22Rv1 (cell line): ENCODE results near the gene PLPPR5.

ENCODE experiments used
- H3K27ac ChIP-seq: fragments of 450-650 bp; 2 replicates; pipeline ENCODE4 v1.5.1; 2017
- ZFX ChIP-seq: fragments of 450-650 bp; IDR thresholded peaks from 2 replicates; pipeline ENCODE4 v1.6.1; 2017; ENCODE audit warnings: antibody characterized with exemption, borderline replicate concordance
- TF ChIP-seq, protein P1 (sequence below): fragments of 450-650 bp; IDR thresholded peaks from 2 replicates; pipeline ENCODE4 v1.5.1; 2017; ENCODE audit warnings: mild to moderate bottlenecking

Gene PLPPR5

DNA sequence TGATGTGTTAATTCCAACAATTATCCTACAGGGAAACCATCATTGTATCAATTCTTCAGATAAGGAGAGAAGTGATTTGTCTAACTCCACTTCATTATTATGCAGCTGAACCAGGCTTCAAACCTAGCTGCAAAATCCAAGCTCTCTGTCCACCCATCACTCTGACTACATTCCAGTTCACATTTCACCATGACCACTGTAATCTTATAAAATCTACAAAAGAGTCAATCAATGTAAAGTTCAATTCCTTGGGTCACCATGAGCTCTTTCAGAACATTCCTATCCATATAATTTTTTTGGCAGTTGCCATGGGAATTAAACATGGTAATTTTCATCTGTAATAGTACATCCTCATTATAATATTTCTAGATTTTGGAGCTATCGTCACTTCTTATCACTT, 100.9 kb downstream of the PLPPR5 start:
- no peak overlapping the region for H3K27ac ChIP-seq
- TF ChIP-seq, protein P1, sequence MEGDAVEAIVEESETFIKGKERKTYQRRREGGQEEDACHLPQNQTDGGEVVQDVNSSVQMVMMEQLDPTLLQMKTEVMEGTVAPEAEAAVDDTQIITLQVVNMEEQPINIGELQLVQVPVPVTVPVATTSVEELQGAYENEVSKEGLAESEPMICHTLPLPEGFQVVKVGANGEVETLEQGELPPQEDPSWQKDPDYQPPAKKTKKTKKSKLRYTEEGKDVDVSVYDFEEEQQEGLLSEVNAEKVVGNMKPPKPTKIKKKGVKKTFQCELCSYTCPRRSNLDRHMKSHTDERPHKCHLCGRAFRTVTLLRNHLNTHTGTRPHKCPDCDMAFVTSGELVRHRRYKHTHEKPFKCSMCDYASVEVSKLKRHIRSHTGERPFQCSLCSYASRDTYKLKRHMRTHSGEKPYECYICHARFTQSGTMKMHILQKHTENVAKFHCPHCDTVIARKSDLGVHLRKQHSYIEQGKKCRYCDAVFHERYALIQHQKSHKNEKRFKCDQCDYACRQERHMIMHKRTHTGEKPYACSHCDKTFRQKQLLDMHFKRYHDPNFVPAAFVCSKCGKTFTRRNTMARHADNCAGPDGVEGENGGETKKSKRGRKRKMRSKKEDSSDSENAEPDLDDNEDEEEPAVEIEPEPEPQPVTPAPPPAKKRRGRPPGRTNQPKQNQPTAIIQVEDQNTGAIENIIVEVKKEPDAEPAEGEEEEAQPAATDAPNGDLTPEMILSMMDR: no peak
- no peak for TF ChIP-seq ZFX

DNA sequence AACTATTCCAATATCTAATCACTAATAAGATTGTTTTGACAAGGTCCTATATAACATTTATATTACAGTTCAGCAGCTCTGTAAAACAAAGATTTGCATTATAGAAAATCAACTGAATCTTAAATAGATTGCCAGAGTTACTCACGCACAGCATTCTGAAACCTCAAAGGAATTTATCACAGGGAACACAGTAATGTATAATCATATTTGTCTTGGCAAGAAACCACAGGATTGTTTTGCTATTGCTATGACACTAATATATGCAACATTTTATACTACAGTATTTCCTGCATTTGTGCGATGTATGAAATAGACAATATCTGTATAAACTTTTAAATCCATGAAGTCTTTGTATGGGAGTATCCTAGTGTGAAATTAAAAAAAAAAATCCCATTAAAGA, 101.4 kb downstream of the PLPPR5 start:
- no peak overlapping the region for H3K27ac ChIP-seq
- TF ChIP-seq, protein P1: no peak
- TF ChIP-seq ZFX: no peak

DNA sequence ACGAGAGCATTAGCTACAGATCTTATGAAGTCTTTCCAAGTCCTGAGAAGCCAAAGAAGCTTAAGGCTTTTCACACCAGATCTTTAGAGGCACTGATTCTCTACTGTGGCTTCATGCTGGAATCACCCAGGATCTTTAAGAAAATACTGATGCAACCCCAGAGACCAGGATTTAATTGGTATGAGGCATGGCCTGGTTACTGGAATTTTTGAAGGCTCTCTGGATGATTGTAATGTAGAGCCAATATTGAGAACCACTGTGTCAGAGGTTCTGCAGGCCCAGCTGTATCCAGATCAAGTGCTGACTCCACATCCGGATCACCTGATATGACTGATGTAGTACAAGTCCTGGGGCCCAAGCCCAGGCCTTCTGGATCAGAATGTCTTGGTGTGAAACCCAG, 105.7 kb downstream of the PLPPR5 start:
- TF ChIP-seq, protein P1: no peak
- no peak for TF ChIP-seq ZFX
- no peak overlapping the region for H3K27ac ChIP-seq

DNA sequence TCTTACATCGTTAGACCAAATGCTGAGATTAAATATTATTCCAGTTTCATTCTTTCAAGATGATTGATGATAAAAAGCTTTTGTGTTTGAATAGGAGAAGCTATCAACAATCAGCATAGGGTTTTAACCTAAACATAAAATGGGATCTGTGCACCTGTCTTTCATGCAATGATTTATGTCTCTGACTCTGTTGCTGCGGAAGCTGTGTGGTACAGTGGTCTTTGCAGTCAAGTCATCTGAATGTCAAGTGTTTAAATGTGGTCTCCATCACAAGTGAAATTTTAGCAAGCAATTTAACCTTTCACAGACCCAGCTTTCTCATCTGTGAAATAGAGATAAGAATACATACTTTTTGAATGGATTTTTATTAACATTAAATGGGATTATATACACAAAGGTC, 107.2 kb downstream of the PLPPR5 start:
- TF ChIP-seq, protein P1: no peak
- TF ChIP-seq ZFX: no peak
- H3K27ac ChIP-seq: no peak overlapping the region

DNA sequence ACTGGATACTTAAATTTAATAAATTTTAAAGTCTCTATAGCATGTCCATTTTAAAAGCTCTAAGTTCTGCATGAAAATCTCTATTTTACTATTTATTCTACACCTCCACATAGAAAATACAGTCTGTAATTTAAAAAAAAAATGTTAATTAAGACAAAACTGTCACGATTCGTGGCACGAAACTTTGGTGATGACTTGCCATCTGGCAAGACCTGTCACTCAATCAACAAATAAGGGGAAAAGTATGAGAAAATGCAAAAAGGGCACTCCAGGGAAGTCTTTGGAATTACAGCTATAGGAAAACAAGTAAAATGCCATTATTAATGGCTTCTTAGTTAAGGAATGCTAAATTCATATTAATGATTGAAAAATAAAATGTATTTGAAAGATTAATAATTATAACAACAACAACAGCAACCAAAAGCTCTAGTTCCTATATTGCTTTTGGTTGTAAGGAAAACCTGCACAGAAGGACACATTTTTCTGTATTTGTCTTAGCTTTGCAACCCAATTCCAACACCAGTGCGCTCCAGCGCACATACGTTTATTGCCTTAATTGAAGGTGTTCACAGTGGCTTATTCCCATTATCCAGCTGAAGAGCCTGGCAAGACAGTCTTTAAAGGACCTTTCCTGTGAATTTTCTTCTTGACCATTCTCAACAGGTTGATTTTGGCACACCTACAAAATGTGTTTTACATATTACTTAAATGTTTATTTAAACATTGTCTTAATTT, 107.8 kb downstream of the PLPPR5 start:
- TF ChIP-seq, protein P1: no peak
- TF ChIP-seq ZFX: no peak
- H3K27ac ChIP-seq: no peak overlapping the region

DNA sequence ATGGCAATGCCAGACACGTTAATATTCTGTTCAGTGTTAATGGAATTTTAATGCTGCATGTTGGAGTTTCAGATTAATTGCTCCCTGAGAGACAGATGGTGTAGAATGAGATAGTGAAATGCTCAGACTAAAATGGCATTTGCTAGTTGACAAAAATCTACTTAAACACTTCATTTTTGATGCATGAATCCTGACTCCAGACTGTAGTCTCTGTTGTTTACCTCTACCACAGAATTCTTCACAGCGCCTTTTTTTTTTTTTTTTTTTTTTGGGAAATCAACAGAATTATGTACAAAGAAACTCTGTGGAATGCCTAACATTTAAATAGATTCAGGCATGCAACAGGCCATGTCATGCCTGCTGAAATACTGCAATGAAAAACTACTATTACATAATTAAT, 111.3 kb downstream of the PLPPR5 start:
- TF ChIP-seq, protein P1: no peak
- TF ChIP-seq ZFX: no peak
- H3K27ac ChIP-seq: no peak overlapping the region

DNA sequence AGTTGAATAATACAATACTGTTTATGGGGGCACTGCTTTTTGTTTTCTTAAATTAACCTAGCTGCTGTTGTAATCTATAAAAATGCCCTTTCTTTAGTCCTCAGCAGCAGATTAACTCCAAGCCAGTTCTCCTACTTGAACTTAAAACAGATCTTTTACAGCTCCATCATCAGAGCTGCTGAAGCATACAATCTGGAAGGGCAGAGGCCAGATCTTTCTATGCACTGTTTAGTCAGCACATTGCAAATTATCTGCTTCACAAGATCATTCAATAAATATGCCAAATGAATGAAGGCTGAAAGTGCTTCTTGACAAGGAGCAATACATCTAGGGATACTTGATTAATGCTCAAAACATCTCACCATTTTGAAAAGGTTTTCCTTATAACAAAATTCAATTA, 115.8 kb downstream of the PLPPR5 start:
- H3K27ac ChIP-seq: no peak overlapping the region
- TF ChIP-seq ZFX: no peak
- TF ChIP-seq, protein P1: no peak
